K562 (cell line): ENCODE results near the gene LTA. TPM values are rescaled to one million over a fixed set of nuclear protein-coding genes. Genes with fewer than 3 reads are reported as not detected.

Source experiments
- GABPB1 ChIP-seq: sonication (generic); formaldehyde crosslinking; IDR thresholded peaks from 2 replicates; pipeline ENCODE4 v1.8.0; 2022; ENCODE audit warnings: mild to moderate bottlenecking, missing genetic modification reagents
- HDAC8 ChIP-seq: fragments of 450-650 bp; IDR thresholded peaks from 2 replicates; pipeline ENCODE4 v1.6.1; 2016; ENCODE audit warnings: mild to moderate bottlenecking, missing genetic modification characterization, moderate library complexity, missing compliant biosample characterization
- MTA3 ChIP-seq: fragments of 450-650 bp; formaldehyde crosslinking; IDR thresholded peaks from 2 replicates; pipeline ENCODE4 v1.6.1; 2017; ENCODE audit warnings: mild to moderate bottlenecking, borderline replicate concordance
- NR3C1 ChIP-seq: sonication (generic); formaldehyde crosslinking; IDR thresholded peaks from 2 replicates; pipeline ENCODE4 v1.8.1; 2022; ENCODE audit warnings: missing genetic modification reagents
- POLR3A ChIP-seq: IDR thresholded peaks from 2 replicates; pipeline ENCODE4 v1.6.1; 2011; ENCODE audit warnings: borderline replicate concordance, mild to moderate bottlenecking, moderate library complexity; ENCODE audit not compliant: insufficient read length, insufficient read depth; ENCODE audit errors: extremely low read depth
- RBBP5 ChIP-seq: fragments of 200-600 bp; sonication (generic); IDR thresholded peaks from 2 replicates; pipeline ENCODE4 v1.6.1; 2012; ENCODE audit warnings: borderline replicate concordance, mild to moderate bottlenecking, low read length, control low read depth, inconsistent platforms; ENCODE audit not compliant: insufficient read depth, poor library complexity, severe bottlenecking
- SIN3A ChIP-seq, 2 experiments: fragments of 150-350 bp in 1 of 2; IDR thresholded peaks; 2 replicates each; pipeline ENCODE4 v1.6.1; 2011 to 2016; ENCODE audit warnings: borderline replicate concordance in 2 of 2, low read depth in 2 of 2, low read length in 2 of 2, mild to moderate bottlenecking in 2 of 2, moderate library complexity in 2 of 2; ENCODE audit not compliant: control insufficient read depth in 1 of 2
- TOE1 ChIP-seq, 2 experiments: fragments of 450-650 bp in 1 of 2; sonication (generic) in 1 of 2; formaldehyde crosslinking in 1 of 2; IDR thresholded peaks; 2 replicates each; pipeline versions ENCODE4 v1.7.1 to v1.8.0; 2016 to 2022; ENCODE audit warnings: borderline replicate concordance in 2 of 2, mild to moderate bottlenecking in 2 of 2, antibody characterized with exemption in 1 of 2, inconsistent platforms in 1 of 2, low read depth in 1 of 2, missing genetic modification reagents in 1 of 2, moderate library complexity in 1 of 2
- XRCC4 ChIP-seq: IDR thresholded peaks from one replicate; pipeline ENCODE4 v1.6.1; 2011; ENCODE audit not compliant: insufficient read depth, insufficient read length; ENCODE audit errors: extremely low read depth
- ZFX ChIP-seq: sonication (generic); formaldehyde crosslinking; IDR thresholded peaks from 2 replicates; pipeline ENCODE4 v1.8.0; 2022; ENCODE audit warnings: mild to moderate bottlenecking, missing genetic modification reagents, moderate library complexity
- ZNF696 ChIP-seq: fragments of 250-450 bp; sonication (Bioruptor Pico); conservative IDR thresholded peaks from 2 replicates; pipeline ENCODE4 v1.4.0; 2020; ENCODE audit warnings: mild to moderate bottlenecking, moderate library complexity
- ZNF764 ChIP-seq: fragments of 250-450 bp; sonication (Bioruptor Pico); IDR thresholded peaks from 2 replicates; pipeline ENCODE4 v1.4.0; 2020; ENCODE audit warnings: low read depth, mild to moderate bottlenecking, moderate library complexity
- polyA plus RNA-seq, 8 experiments: library from polyadenylated mRNA; depleted of rRNA in 4 of 8; stranded (reverse) in 5 of 8; unstranded in 3 of 8; fragments of >200 nt; fragmentation: Nextera tagmentation in 2 of 8; fragmentation: Illumina TruSeq in 1 of 8; extraction: Ambion mirVana in 2 of 8; extraction: Trizol in 1 of 8; gene quantifications; 2 replicates each; pipeline versions ENCODE4 v1.2.1 to v1.2.3, GENCODE V29; 2011 to 2014; ENCODE audit warnings: inconsistent platforms in 1 of 8, missing spikeins in 1 of 8
- total RNA-seq, 7 experiments: library from RNA; depleted of rRNA in 6 of 7; stranded (reverse); fragments of >200 nt in 6 of 7; fragmentation: Illumina TruSeq in 2 of 7; extraction: Trizol in 2 of 7; gene quantifications; 2 replicates each; pipeline versions ENCODE4 v1.2.1 to v1.2.3, GENCODE V29; 2011 to 2021; ENCODE audit warnings: low replicate concordance in 1 of 7
- TF ChIP-seq, protein P1 (sequence below): conservative IDR thresholded peaks from 2 replicates; pipeline ENCODE4 v1.6.1; 2011; ENCODE audit warnings: low read depth, mild to moderate bottlenecking, low read length; ENCODE audit not compliant: control insufficient read depth
- TF ChIP-seq, protein P2 (sequence below): fragments of 250-450 bp; sonication (Bioruptor Pico); IDR thresholded peaks from 2 replicates; pipeline ENCODE4 v1.5.0; 2022; ENCODE audit warnings: mild to moderate bottlenecking
- TF ChIP-seq, protein P3 (sequence below): sonication (generic); formaldehyde crosslinking; IDR thresholded peaks from 2 replicates; pipeline ENCODE4 v1.8.1; 2022; ENCODE audit warnings: missing genetic modification reagents
- TF ChIP-seq, protein P4 (sequence below): fragments of 200-400 bp; formaldehyde crosslinking; IDR thresholded peaks from 2 replicates; pipeline ENCODE4 v1.6.1; 2017; ENCODE audit warnings: mild to moderate bottlenecking, low read depth, low read length, moderate library complexity
- TF ChIP-seq, protein P5 (sequence below): sonication (generic); formaldehyde crosslinking; IDR thresholded peaks from 2 replicates; pipeline ENCODE4 v1.8.1; 2023; ENCODE audit warnings: mild to moderate bottlenecking, missing genetic modification reagents

LTA gene
- total and polyA plus RNA-seq, 9 of the 15 experiments (the other 6 are each of a cell fraction or from before 2014, with no cell fraction given), result 0.80 TPM; not detected in 8

DNA sequence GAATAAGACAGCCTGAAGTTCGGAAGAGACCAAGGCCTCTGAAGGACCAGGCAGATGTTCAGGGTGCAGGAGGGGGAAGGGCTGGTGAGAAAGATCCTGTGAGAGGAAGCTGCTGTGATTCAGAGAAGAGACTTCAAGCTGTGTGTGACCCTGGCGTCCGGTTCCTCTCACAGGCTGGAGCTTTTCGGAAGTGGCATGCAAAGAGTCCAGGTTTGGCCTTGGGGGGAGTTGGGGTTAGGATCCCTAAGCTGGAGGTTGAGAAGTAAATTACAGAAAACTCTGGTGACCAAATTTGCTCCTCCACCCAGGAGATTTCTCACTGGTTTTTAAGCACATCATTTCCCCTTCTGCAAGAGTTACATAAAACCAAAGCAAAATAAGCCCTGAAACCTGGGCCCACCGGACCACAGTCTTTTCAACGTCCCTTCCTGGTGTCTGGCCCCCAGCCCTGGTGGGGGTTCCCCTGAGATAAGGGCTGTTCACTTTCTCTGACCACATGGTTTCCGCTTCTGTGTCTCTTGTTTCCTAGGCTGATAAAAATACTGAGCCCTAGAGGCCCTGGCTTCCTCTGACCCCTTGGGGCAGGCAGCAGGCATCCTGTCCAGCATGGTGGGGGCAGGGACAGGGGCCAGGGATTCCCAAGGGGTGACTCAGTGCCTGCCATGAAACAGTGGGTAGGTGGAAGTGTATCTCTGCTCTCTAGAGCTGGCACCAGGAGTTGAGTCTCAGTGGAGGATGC lies 12.0 kb upstream of the LTA start (continued):
- TF ChIP-seq, protein P1, sequence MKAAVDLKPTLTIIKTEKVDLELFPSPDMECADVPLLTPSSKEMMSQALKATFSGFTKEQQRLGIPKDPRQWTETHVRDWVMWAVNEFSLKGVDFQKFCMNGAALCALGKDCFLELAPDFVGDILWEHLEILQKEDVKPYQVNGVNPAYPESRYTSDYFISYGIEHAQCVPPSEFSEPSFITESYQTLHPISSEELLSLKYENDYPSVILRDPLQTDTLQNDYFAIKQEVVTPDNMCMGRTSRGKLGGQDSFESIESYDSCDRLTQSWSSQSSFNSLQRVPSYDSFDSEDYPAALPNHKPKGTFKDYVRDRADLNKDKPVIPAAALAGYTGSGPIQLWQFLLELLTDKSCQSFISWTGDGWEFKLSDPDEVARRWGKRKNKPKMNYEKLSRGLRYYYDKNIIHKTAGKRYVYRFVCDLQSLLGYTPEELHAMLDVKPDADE, result peak; percentile 24; the same call in 1 of the 2 replicates
- TF ChIP-seq, protein P2, sequence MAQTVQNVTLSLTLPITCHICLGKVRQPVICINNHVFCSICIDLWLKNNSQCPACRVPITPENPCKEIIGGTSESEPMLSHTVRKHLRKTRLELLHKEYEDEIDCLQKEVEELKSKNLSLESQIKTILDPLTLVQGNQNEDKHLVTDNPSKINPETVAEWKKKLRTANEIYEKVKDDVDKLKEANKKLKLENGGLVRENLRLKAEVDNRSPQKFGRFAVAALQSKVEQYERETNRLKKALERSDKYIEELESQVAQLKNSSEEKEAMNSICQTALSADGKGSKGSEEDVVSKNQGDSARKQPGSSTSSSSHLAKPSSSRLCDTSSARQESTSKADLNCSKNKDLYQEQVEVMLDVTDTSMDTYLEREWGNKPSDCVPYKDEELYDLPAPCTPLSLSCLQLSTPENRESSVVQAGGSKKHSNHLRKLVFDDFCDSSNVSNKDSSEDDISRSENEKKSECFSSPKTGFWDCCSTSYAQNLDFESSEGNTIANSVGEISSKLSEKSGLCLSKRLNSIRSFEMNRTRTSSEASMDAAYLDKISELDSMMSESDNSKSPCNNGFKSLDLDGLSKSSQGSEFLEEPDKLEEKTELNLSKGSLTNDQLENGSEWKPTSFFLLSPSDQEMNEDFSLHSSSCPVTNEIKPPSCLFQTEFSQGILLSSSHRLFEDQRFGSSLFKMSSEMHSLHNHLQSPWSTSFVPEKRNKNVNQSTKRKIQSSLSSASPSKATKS (CRISPR knock-in tag), result no peak
- TF ChIP-seq RBBP5, result peak; percentile 32
- no peak for TF ChIP-seq POLR3A
- TF ChIP-seq GABPB1 (CRISPR knock-in tag), result 0 out of 2 replicates have a peak, but pooled peaks have one; percentile 19
- TF ChIP-seq, protein P3, sequence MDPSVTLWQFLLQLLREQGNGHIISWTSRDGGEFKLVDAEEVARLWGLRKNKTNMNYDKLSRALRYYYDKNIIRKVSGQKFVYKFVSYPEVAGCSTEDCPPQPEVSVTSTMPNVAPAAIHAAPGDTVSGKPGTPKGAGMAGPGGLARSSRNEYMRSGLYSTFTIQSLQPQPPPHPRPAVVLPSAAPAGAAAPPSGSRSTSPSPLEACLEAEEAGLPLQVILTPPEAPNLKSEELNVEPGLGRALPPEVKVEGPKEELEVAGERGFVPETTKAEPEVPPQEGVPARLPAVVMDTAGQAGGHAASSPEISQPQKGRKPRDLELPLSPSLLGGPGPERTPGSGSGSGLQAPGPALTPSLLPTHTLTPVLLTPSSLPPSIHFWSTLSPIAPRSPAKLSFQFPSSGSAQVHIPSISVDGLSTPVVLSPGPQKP (CRISPR knock-in tag), result no peak
- TF ChIP-seq TOE1 (IDR thresholded peaks at IDR 0.05; ENCODE audit: borderline replicate concordance), result no peak
- no peak for TF ChIP-seq TOE1 (CRISPR knock-in tag; IDR thresholded peaks at IDR 0.05; ENCODE audit: borderline replicate concordance, low read depth)
- TF ChIP-seq ZNF764 (CRISPR knock-in tag), result no peak
- no peak for TF ChIP-seq SIN3A (IDR thresholded peaks at IDR 0.05; ENCODE audit: borderline replicate concordance in 2 of 2, control insufficient read depth in 1 of 2, low read depth in 2 of 2, low read length in 2 of 2)
- no peak for TF ChIP-seq ZFX
- no peak for TF ChIP-seq XRCC4
- peak; percentile 40; the same call in 1 of the 2 replicates for TF ChIP-seq MTA3
- no peak for TF ChIP-seq HDAC8 (tag)
- TF ChIP-seq, protein P4, sequence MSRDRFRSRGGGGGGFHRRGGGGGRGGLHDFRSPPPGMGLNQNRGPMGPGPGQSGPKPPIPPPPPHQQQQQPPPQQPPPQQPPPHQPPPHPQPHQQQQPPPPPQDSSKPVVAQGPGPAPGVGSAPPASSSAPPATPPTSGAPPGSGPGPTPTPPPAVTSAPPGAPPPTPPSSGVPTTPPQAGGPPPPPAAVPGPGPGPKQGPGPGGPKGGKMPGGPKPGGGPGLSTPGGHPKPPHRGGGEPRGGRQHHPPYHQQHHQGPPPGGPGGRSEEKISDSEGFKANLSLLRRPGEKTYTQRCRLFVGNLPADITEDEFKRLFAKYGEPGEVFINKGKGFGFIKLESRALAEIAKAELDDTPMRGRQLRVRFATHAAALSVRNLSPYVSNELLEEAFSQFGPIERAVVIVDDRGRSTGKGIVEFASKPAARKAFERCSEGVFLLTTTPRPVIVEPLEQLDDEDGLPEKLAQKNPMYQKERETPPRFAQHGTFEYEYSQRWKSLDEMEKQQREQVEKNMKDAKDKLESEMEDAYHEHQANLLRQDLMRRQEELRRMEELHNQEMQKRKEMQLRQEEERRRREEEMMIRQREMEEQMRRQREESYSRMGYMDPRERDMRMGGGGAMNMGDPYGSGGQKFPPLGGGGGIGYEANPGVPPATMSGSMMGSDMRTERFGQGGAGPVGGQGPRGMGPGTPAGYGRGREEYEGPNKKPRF, result no peak
- TF ChIP-seq, protein P5, sequence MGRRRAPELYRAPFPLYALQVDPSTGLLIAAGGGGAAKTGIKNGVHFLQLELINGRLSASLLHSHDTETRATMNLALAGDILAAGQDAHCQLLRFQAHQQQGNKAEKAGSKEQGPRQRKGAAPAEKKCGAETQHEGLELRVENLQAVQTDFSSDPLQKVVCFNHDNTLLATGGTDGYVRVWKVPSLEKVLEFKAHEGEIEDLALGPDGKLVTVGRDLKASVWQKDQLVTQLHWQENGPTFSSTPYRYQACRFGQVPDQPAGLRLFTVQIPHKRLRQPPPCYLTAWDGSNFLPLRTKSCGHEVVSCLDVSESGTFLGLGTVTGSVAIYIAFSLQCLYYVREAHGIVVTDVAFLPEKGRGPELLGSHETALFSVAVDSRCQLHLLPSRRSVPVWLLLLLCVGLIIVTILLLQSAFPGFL (CRISPR knock-in tag), result no peak
- TF ChIP-seq NR3C1 (CRISPR knock-in tag), result no peak
- TF ChIP-seq ZNF696, result no peak
